T1000 (cell line): ENCODE data around the gene DSCAML1.

Experiments
- DNase-seq: peaks from one replicate; lab custom pipeline; 2025; ENCODE audit warnings: mixed read lengths; lab: John Stamatoyannopoulos, UW

DSCAML1 gene

DNA sequence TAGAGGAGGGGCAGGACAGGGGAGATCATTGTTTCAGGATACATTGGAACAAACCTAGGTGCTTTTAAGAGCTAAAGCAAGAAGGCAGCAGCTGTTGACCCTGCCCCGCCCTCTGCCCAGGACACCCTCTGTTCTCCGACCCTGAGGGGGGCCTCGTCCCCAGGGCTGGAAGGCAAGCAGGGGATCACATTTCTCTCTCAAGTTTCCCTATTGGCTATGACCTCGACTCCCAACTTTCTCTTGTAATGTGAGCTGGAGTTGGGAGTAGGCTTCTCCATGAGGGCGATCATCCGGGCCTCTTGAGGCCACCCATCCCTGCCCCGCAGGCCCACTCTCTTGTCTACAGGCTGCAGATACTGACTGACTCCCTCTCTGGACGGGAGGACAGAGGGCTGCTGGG lies 37.7 kb downstream of the DSCAML1 start:
- DNase-seq = no peak

DNA sequence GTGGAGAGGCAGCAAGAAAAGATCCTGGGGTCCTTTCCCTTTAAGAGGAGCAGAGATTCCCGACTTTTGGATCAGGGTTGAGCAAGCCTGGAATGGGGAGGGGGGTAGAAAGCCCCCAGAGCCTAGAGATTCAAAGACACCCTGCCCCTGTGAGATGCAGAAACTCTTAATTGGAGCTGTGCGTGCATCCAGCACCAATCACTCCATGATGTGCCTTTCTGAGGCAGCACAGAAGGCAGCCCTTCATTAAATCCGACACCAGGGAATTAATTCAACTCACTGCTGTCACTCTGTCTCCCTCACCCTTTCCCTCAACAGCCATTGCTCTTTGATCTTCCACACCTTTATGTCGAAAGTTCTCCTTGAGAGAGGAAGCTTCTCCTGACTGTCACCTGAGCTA lies 43.0 kb downstream of the DSCAML1 start:
- no peak for DNase-seq

DNA sequence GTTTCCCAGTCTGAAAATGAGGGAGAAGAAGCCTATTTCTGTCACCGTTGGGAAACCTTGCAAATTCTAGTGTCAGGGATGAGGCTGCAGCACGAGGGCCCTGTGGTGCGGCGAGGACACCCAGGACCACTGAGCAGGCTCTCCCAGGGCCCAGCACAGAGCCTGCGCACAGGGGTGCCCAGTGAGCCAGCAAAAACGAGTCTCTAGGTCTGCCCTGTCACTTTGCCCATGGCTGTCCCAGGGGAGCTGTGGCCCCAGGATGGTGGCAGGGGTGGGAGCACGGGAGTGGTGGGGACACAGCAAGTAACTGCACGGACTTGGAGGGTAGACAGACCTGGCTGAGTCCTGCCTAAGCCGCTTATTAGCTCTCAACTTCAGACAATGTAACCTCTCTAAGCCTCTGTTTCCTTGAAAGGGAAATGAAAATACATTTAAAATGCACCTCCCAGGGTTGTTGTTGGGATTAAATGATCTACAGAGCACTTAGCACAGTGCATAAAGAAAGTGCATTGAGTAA lies 44.2 kb downstream of the DSCAML1 start:
- DNase-seq = no peak

DNA sequence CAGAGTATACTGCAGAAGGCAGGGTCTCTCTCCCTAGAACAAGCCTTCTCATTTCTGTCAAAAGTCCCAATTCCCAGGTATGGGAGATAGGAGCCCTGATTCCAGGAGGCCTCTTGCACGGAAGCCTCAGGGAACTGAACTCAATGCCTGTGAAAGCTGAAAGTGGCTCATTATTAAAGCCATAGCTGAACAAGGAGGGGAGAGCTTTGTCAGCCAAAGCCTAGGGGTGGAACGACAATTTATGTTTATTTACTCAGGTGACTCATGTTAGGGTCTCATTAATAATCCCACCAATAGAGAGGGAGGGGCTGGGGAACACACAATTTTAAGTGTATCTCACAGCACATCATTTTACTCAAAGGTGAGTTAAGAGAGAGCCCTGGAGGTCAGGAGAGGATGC lies 44.9 kb downstream of the DSCAML1 start:
- no peak for DNase-seq

DNA sequence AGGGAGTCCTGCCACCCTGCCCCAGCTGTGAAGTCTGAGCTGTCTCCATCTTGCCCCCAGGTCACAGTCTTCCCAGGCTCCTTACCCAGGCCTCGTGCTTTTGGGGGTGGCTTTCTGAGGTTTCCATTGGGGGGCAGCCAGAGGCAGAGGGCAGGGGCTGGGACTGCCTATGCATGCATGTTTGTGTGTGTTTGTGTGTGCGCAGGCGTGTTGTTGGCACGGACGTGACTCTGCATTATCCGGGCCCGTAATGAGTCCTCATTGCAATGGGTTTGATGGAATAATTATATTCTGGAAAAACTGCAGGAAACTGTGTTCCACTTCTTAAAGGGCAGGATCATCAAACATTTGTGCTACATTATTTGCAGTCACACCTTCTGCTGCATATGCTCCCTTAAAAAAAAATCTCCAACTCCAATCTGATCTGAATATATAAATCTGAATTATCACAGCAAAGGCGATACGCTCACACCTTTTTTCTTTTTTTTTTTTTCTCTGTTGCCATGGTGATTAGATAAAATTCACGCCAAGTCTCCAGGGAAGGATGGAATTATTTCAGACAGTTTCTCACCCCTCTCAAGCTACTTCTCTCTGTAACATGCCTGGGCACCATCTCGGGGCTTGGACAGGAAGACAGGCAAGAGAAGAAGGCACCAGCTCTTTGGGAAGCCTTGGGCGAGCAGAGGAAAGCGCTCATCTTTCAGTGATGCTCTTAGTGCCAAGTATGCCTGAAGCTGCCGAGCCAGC lies 45.9 kb downstream of the DSCAML1 start:
- no peak for DNase-seq

DNA sequence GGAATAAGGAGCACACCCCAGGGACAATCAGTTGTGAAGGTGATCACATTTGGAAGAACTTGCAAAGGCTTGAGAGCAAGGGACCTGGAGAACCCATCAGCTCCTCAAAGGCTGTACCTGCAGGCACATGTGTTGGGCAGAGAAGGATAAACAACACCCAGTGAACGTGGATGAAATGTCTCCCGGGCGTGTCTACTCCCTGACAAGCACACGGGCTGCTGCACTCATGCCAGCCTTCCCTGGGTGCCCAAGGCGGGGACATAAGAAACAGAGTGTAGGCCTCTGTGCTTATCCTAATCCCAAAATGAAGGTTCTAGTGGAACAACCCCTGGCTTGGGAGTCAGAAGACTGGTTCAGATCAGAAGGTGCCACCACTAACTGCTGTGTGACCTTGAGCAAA lies 46.7 kb downstream of the DSCAML1 start:
- DNase-seq = no peak

DNA sequence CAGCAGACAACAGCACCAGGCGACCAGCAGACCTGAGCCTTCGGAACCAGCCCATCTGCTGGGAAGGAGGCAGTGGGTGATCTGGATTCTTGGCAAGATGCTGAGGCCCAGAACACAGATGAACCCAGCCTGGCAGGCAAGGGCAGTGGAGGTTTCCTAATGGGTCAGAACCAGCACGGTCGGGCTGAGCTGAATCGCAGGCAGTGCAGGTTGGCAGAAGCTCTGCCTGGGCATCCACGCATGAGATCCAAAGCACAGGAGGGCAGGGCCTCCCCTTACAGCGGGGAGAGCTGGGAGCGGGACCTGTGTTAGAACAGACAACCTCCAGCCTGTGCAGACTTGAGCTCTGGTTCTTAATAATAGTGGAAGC lies 47.5 kb downstream of the DSCAML1 start:
- no peak for DNase-seq

DNA sequence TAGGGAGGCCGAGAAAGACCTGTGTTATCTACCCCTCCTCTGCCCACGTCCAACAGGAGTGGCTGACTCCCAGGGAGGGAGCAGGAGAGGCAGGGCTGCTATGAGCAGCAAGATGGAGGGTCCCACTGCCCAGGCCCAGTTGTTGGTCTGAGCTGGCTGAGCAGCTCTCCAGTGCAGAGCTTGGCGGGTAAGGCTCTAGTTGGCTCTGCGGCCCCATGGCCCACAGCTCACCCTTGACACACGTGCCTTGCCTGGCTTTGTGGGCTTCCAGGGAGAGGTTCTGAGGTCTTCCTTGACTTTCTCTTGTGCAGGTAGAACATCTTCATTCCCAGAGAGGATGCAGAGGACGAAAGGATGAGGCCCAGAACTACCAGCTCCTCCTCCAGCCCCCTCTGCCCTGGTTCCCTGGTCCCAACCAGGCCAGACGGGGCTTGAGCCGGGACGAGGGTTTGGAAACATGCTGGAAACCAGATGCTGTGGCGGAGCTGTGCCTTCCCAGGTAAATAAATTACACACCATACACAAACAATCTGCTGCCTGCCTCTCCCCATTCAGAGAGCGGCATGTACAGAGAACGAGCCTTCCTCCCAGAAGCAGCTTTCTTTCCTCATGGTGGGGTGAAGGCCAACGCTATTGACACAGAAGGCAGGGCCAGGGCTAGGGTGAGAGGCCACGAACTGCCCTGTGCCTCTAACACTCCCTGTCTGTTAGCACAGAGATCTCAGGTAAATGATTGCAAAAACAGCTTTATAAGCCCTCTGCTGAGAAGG lies 48.1 kb downstream of the DSCAML1 start:
- DNase-seq = no peak

DNA sequence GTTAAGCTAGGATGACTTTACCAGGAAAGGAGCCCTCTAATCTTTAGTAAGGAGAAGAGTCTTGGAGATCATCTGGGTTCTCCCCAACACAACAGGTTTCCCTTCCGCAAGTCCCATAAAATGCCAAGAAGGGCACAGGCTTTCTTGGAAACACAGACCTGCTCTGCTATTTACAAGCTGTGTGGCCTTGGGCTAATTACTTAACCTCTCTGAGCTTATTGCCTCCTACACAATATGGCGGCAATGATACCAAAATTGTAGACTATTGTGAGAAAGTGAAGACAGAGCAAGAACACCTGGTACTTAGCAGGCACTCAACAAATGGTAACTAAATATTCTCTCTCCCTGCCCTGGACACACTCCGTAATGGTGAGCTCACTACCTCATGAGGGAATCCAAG lies 49.1 kb downstream of the DSCAML1 start:
- no peak for DNase-seq

DNA sequence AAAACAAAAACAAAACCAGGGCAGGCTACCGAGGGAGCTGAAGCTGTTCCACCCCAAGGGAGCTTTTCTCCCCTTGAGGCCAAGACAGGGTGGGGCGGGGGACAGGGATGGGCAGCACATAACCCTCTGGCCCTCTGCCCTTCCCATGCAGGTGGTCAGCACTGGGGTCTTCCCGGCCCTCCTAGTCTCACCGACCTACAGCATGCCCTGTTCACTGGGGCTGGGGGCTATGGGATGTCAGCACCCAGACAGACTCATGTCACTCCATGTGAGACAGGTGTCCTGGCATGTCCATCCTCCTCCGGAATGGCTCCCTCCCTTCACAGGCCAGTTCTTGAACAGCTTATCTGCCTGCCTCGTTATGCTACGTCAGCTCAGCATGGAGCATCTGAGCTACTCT lies 51.7 kb downstream of the DSCAML1 start:
- DNase-seq = no peak

DNA sequence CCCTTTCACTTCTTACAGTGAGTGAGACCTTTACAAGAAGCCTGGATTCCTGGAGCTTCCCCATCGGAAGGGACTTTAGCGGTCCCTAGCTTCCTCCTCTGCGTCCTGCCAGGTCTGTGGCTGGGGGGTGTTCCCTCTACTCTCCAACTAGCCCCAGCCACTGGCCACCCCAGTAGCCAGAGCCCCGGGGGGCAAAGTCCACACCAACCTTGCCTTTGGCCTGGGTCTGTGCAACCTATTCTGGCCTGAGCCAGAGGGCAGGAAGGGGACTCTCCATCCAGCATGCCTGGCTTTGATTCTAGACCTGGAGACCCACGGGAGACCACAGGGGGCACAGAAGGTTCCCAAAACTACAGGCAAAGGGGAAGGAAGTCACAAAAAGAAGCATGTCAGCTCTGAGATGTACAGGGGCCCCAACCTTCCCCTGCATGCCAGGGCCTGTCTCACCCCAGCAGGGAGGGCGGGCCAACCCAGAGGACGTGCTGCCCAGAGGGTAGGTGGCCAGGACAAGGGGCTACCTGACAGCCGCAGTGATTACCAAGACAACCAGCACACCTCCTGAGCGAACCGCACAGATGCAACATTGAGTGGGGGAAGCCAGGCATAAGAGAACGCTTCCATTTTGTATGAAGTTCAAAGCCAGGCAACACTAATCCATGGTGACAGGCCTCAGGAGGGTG lies 52.4 kb downstream of the DSCAML1 start:
- DNase-seq = no peak

DNA sequence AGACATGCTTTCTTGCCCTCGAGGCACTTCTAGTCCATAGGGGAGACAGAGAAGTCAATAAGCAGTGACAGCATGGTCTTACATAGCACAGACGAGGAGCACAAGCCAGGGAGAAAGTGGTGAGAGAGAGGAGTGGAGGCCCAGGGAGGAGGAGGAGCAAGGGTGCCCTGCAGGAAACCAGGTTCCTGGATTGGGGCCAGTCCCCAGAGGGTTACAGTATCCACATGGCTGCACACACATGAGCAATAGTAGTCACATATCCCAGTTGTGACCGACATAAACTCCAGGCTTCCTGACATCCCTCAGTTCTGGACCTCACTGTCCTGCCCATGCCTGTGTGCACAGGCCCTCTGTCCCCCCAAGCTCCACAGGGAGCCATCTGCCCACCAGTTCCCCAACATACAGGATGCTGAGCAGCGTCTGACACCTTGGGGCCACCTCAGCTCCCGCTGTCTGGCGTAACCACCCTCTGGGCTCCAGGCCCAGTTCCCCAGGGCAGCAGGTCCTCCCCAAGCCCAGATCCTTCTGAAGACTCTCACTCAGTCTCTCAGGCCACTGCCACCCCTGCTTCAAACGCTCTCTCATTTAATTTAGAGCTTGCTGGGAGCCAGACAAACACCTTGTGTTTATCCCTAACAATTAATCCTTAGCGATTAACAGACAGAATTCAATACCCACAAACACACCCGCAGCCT lies 53.7 kb downstream of the DSCAML1 start:
- DNase-seq = no peak

DNA sequence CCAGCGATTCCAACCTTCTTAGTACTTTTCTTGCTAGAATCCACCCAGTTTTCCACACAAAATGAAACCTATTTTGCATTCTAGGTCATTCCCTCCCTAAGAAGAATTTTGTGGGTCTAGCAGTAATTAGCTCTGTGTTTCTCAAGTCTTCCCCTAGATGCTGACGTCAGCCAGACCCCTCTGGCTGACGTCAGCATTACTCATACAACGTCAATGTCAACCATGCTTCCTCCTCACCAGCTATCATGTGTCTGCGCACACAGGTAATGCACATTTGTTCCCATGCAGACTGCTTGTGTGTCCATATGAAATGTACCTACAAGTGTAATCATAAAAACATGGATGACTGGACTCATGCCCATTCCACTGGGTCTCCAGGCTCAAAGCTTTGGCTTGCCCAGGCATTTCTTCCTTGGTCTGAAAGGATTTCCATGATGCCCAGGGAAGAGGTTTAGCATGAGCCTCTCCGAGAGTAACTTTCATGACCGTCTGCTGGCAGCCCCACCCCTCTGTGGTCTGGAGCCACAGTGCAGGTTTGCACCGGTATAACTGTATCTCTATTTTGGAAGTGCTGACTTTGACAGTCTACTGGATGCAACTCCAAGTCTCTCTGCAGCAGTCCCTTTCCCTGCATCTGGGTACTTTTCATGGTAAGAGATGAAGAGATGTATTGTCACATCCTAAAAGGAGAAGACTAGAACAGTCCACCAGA lies 58.6 kb downstream of the DSCAML1 start:
- no peak for DNase-seq

DNA sequence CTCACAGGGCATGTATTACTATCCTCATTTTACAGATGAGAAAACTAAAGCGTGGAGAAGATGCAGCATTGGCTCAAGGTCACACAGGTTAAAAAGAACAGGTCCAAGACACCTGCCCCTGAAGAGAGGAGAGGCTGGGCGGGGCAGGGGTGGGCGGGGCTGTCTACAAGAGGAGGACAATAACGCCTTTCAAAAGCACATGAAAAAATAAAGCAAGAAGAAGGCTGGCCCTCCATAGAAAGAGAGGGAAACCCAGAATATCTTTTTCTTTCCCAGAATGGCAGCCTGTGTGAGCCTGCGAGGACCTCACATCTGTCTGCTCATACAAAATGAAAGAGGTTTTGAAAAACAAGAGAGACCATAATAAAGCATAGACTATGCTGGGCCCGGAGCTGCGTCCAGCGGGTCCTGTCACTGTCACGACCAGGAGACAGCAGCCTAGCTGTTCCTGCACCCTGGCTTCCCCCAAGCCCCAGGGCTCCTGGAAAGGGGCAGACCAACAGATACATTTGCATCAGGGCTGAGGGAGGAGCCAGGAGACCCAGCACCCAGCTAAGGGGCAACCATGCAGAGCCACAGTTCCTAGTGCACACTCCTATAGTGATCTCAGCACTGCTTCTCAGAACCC lies 61.6 kb downstream of the DSCAML1 start:
- DNase-seq = no peak

DNA sequence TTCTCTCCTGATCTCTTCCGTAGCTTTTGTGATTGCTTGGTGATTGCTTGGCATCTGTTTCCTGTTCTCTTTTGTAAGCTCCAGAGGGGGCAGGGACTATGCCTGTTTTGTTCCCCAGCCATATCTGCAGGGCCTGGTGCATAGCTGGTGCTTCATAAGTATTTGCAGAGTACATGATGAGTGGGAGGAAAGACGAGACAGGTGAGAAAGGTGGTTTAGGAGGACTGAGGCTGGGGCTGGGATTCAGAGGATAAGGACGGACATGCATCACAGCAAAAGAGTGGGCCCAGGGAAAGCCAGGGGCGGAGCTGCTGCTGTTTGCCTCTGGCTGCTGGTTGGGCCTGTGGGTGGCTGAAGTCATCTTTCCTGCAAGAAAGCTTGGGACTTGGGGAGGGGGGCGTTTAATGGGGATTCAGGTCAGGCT lies 62.4 kb downstream of the DSCAML1 start:
- DNase-seq = no peak

DNA sequence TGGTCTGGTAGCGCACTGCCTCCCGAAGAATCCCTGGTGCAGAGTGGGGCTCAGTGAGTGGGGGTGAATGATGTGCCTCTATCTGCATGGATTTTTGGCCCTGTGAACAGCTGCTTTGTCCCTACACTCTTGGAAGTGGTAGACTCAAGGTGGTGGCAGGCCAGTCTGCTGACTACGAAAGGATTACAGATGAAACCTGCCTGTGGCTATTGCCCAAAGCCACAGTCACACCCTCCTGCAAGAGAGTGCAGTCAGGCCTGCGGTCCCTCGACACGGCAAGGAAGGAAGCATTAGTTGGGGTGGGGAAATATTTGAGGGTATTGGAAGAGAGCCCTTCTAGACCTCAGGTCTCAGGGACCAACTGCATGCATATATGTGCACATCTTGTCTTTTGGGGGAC lies 63.7 kb downstream of the DSCAML1 start:
- DNase-seq = no peak

DNA sequence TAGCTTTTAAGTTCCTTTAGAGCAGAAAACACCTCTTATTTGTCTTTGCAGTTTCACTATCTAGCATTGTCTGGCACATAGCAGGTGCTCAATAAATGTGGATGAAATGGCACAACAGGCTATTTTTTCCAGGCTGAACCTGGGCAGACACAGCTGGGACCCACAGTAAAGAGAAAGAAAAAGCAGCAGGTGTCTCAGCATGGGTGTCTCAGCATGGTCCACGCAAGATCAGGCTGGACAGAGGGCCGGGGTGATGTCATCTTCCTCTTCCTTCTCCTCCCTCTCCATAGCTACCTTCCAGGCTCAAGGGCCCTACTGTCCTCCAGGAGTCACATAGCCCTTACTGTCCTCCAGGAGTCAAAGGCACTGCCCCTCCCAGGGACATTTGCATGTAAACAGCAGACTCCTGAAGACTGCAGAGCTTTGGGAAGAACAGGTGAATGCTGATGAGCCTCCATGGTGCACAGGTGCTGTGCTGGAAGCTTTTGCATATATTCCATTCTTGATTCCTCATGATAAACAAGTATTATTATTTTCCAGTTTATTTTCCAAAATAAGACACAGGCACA lies 65.2 kb downstream of the DSCAML1 start:
- no peak for DNase-seq

DNA sequence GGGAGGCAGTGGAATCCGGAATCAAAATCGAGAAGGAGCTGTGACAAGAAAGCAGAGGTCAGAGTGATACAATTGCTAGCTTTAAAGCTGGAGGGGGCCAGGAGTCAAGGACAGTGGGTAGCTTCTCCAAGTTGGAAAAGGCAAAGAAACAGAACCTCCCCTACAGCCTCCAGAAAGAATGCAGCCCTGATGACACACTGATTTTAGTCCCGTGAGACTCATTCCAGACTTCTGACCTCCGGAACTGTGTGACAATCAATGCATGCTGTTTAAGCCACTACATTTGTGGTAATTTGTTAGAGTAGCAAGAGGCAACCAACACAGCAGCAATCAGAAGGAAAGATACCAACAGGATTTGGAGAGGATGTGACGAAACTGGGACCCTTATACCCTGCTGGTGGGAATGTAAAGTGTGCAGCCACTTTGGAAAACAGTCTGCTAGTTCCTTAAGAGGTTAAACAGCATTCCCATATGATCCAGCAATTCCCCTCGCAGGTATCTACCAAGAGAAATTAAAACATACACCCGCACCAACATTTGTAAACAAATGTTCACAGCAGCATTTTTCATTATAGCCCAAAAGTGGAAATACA lies 66.7 kb downstream of the DSCAML1 start:
- no peak for DNase-seq

DNA sequence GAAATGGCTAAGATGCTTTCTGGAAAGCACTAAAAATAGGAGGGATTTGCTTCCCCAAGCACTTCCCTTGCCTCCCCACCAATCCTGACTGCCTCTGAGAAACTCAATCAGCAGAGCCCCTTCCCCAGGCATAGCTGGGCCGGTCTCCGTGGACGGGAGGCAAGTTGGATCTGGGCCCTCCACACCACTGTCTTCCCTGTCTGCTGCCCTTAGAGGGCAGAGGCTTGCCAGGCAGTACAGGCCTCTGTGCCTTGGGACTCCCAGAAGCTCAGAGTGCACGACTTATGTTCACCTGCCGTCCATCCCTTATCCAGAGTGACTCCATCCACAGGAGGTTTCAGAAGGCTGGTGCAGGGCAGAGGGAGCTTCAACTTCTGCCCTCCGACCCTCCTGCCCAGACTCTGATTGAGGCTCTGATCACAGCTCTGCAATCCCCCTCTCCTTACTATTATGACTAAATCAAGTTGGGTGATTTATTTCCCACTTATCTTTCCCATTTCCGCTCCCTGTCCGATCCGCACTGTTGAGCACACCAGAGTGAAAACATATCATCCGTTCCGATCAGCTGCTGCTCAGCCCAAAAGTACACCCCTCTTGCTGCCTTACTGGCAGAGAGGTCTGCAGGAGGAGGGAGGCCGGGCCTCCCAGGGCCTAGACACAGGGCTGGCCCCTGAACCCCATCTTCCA lies 71.8 kb downstream of the DSCAML1 start:
- no peak for DNase-seq

DNA sequence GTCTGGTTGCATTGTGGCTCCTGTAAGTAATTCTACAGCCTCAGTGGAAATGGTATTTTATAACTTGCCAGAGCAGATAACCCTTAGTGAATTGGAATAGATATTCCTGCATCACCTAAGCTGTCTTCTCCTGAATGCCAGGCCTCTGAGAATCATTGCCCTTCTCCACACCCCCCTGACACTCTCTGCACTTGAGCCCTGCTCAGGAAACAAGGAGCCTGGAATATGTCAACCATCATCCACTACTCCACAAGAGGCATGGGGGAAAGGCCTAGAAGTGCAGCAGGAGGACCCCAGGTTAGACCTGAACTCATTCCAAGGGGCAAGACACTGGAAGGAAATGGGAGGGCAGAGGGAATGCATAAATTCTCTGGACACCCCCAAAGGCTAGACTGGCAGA lies 72.4 kb downstream of the DSCAML1 start:
- no peak for DNase-seq
